Upper lobe of right lung (tissue), 1 donor: ENCODE measurements around the gene GGNBP2. TPM values are rescaled to one million over a fixed set of nuclear protein-coding genes. Genes with fewer than 3 reads are reported as not detected.

Source experiments
- ATAC-seq: fragments of 200-7000 bp; cut with Tn5 transposase; one replicate; pipeline ENCODE4 v1.9.1; 2020; ENCODE audit warnings: mild to moderate bottlenecking, moderate library complexity
- DNase-seq: peaks from one replicate; pipeline ENCODE4 v3.0.0-alpha.2; 2020
- H3K27ac ChIP-seq: fragments of 200-600 bp; one replicate; pipeline ENCODE4 v1.8.0; 2022
- H3K27me3 ChIP-seq: fragments of 200-600 bp; one replicate; pipeline ENCODE4 v1.8.0; 2022; ENCODE audit warnings: mild to moderate bottlenecking
- H3K36me3 ChIP-seq: fragments of 200-600 bp; one replicate; pipeline ENCODE4 v1.8.0; 2022
- H3K4me1 ChIP-seq: fragments of 200-600 bp; one replicate; pipeline ENCODE4 v1.8.0; 2022
- H3K4me3 ChIP-seq: fragments of 200-600 bp; one replicate; pipeline ENCODE4 v1.8.0; 2022; ENCODE audit warnings: mild to moderate bottlenecking
- H3K9me3 ChIP-seq: fragments of 200-600 bp; one replicate; pipeline ENCODE4 v1.8.0; 2022
- intact Hi-C: fragments of 100-400 bp; cut with DNase I; formaldehyde crosslinking; loops from one replicate; pipeline ENCODE4 v1.11.0; 2022
- total RNA-seq: library from RNA; stranded (reverse); fragmentation: NEBNext Ultra II Directional; extraction: Animal tissue kit (Norgen Biotek cat#: 25700); gene quantifications from one replicate; pipeline ENCODE4 v1.2.1, GENCODE V29; 2021
- TF ChIP-seq, protein P1 (sequence below): fragments of 200-600 bp; IDR thresholded peaks from one replicate; pipeline ENCODE4 v1.8.0; 2022; ENCODE audit warnings: antibody characterized with exemption
- donor health status: DM: no; HTN: yes; CAD: no; lungs with severe emphysema.

The GGNBP2 gene
- total RNA-seq, 1 donor from 2014 or later, result 81.7 TPM

DNA sequence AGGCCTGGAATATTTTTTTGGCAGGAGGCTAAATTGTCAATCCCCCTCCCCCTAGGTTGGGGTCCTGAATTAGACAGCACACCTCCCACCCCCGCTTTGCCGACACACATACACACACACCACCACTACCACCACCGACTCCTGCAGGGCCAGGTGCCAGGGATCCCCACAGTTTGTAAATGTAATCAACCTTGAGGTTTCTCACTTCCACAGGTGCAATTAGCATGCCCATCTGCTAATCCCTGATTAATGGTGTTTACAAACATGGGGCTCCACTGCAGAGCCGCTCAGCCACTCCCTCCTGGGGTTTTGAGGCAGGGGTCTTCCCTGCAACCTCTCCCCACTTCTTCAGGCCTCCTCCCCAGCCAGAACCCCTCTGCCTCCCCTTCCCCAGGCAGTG lies 68.4 kb downstream of the GGNBP2 start:
- H3K27me3 ChIP-seq, result peaks cover 9% of the 10 kb centered on the region
- ATAC-seq (no peak), DNase-seq (no peak)
- TF ChIP-seq, protein P1, sequence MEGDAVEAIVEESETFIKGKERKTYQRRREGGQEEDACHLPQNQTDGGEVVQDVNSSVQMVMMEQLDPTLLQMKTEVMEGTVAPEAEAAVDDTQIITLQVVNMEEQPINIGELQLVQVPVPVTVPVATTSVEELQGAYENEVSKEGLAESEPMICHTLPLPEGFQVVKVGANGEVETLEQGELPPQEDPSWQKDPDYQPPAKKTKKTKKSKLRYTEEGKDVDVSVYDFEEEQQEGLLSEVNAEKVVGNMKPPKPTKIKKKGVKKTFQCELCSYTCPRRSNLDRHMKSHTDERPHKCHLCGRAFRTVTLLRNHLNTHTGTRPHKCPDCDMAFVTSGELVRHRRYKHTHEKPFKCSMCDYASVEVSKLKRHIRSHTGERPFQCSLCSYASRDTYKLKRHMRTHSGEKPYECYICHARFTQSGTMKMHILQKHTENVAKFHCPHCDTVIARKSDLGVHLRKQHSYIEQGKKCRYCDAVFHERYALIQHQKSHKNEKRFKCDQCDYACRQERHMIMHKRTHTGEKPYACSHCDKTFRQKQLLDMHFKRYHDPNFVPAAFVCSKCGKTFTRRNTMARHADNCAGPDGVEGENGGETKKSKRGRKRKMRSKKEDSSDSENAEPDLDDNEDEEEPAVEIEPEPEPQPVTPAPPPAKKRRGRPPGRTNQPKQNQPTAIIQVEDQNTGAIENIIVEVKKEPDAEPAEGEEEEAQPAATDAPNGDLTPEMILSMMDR, result no peak
- H3K36me3 ChIP-seq, result no peaks in the 10 kb centered on the region
- no peak overlapping the region for H3K27ac ChIP-seq
- H3K4me3 ChIP-seq, result no peak overlapping the region
- no peaks in the 10 kb centered on the region for H3K4me1 ChIP-seq
- intact Hi-C loops, result no loop called here
- no peaks in the 10 kb centered on the region for H3K9me3 ChIP-seq

DNA sequence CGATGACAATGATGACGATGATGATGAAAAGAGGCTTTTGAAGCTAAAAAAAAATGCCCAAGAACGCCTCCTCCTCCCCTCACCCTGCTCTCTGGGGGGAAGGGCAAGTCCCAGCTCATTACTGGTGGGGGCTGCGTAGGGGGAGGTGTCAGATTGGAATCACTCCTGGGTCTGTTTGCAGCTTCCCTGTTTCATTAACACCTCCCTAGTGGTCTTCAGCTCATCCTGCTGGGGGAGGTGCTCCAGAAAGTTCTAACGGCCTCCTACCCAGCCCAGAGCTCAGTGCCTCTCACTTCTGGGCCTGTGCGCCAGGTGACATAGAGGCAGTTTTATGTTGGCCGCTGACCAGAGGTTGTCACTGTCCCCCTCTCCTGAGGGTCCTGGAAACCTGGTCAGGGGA lies 69.4 kb downstream of the GGNBP2 start:
- Histone ChIP-seq H3K27me3 (peaks cover 9% of the 10 kb centered on the region), H3K4me3 (no peak overlapping the region), H3K36me3 (no peaks in the 10 kb centered on the region), H3K4me1 (no peaks in the 10 kb centered on the region), H3K27ac (no peak overlapping the region), H3K9me3 (no peaks in the 10 kb centered on the region)
- DNase-seq (no peak), ATAC-seq (no peak)
- TF ChIP-seq, protein P1, result no peak
- intact Hi-C loops, result no loop called here

DNA sequence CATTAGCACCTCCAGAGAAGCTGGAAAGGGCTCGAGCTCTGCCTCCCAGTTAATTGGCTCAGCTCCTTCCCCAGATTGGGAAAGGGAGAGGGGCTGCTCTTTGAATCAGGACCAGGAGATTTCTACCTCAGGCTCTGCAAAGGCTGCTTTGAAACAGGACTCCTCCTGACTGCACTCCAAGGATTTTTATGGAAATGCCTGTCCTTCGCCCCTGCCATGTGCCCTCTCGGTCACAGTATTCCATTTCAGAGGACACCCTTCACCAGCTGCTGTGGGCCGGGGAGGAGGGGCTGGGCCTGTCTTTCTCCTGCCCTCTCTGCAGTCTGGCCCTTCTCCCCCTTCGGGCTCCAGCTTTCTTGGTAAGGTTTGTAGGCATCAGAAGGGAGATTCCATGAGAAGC lies 70.2 kb downstream of the GGNBP2 start:
- Histone ChIP-seq H3K27me3 (peaks cover 9% of the 10 kb centered on the region), H3K36me3 (no peaks in the 10 kb centered on the region), H3K4me1 (no peaks in the 10 kb centered on the region), H3K27ac (no peak overlapping the region), H3K9me3 (no peaks in the 10 kb centered on the region), H3K4me3 (no peak overlapping the region)
- TF ChIP-seq, protein P1, result no peak
- ATAC-seq (no peak), DNase-seq (no peak)
- intact Hi-C loops, result no loop called here

DNA sequence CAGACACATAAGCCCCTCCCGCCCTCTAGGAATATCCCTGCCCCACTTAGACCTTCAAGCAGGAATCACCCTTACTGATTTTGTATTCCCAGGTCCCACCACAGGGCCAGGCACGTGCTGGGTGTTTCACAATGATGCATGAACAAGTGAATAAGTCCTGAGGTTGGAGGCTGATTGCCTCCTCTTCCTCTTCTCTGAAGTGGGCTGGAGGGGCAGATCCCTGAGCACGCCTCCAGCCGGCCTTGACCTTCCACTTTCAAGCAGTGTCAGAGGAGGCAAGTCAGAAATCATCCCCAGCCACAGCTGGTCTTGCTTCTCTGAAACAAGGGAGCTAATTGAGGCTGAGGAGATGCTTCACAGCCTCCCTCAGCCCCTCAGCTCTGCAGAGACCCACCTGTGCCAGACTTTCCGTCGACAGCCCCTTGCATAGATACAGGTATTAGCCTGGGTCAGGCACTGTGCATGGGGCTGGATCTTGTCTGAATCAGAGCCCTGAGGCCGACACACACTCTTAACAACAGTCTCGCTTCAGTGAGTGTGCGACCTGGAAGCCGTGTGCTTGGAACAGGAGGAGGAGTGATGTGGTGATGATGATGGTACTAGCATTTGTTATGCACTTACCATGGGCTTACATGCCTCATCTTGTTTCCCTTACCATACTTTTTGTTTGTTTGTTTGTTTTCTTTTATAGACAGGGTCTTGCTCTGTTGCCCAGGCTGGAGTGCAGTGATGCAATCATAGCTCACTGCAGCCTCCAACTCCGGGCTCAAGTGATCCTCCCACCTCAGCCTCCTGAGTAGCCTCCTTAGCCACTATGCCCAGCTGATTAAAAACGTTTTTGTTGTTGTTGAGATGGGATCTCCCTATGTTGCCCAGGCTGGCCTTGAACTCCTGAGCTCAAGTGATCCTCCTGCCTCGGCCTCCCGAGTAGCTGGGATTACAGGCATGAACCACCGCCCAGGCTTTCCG lies 71.6 kb downstream of the GGNBP2 start:
- H3K4me1 ChIP-seq, result no peaks in the 10 kb centered on the region
- peaks cover 9% of the 10 kb centered on the region for H3K27me3 ChIP-seq
- H3K27ac ChIP-seq, result no peak overlapping the region
- no peak for ATAC-seq
- intact Hi-C loops, result no loop called here
- TF ChIP-seq, protein P1, result no peak
- H3K36me3 ChIP-seq, result no peaks in the 10 kb centered on the region
- DNase-seq, result no peak
- H3K9me3 ChIP-seq, result no peaks in the 10 kb centered on the region
- H3K4me3 ChIP-seq, result no peak overlapping the region

DNA sequence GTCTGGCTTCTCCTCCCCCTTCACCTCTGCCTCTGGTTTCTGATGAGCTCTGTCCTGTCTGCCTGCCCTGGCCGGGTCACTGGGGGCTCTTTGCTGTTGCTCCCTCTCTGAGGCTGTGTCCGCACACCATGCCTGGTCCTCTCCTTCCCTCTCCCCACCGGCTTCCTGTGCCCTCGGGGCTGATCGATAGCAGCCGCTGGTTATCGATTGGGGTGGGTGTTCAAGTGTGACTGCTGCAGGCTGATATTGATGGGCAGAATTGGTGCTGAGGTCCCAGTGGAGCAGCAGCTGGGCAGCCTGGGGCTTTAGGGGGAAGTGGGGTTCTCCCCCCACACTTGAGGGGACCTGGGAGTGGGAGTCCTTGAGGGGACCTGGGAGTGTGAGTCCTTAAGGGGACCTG lies 73.1 kb downstream of the GGNBP2 start:
- no peak for DNase-seq
- H3K27me3 ChIP-seq, result peaks cover 9% of the 10 kb centered on the region
- H3K4me1 ChIP-seq, result no peaks in the 10 kb centered on the region
- H3K4me3 ChIP-seq, result no peak overlapping the region
- no peak for ATAC-seq
- no peaks in the 10 kb centered on the region for H3K36me3 ChIP-seq
- TF ChIP-seq, protein P1, result no peak
- intact Hi-C loops, result no loop called here
- no peak overlapping the region for H3K27ac ChIP-seq
- no peaks in the 10 kb centered on the region for H3K9me3 ChIP-seq
